Stimulated activated CD8-positive, alpha-beta memory T cell treated with anti-CD3 and anti-CD28 coated beads, Interleukin-15, amount 100 ng/mL, for 24 hours (primary cell): ENCODE measurements around the gene CLIC5.

Experiments used
- DNase-seq: peaks from one replicate; pipeline ENCODE4 v3.0.0-alpha.2; 2020; ENCODE audit warnings: low read depth

The CLIC5 gene

DNA sequence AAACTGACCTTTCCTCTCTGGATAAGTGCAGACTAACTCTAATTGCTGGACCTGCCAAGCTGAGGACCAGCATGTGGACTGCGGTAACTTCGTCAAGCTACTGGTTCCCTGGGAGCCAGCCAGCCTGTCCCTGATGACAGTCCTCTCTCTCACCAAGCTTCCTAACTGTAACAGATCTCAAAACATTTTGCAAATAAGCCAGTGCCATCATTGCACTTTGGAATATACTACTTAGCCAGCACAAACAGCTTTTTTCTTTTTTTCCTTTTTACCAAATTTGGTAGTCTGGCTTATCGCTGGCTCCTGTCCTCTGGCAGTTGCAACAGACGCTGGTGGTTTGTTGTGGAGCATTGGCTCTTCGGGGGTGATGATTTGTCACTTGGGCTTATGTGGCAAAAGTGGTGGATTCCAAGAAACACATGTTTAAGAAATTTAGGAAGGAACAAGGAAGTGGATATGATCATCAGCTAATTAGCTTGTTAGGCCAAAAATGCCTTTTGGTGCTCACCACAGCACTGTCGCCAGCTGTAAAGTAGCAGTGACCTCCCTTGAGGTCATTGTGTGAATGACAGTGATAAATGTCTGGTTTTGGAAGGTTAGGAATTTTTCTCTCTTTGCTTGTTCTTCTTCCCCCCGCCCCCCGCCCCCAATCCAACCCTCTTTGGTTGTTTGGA is 171.7 kb downstream of the CLIC5 start:
- DNase-seq = no peak

DNA sequence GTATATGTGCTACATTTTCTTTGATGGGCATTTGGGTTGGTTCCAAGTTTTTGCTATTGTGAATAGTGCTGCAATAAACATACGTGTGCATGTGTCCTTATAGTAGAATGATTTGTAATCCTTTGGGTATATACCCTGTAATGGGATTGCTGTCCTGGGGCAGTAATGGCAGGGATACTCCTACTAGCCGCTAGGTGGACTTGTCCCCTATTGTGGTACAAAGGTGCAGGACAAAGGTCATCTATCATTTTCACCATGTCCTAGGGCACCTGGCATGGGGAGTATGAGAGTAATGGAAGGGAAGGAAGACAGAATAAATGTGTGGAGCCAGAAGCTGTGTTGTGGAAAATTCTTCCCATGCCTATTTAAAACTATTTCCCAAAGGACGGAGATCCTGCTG is 174.6 kb downstream of the CLIC5 start:
- no peak for DNase-seq

DNA sequence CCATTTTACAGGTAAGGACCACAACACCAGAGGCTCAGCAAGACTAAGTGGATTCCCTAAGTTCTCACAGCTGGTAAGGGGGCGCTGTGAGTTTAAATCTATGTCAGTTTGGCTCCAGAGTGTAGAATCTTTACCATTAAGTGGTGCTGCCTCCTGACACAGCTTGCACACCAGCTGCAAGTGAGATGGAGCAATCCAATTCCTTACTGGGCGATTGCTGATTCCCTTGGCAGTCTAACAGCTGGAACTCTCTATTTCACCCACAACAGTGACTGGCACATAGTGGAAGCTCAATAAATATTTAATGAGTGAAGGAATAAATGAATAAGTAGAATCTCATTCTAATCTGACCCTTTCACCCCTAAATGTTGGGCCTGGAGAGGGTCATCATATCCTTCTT is 176.7 kb downstream of the CLIC5 start:
- DNase-seq = no peak

DNA sequence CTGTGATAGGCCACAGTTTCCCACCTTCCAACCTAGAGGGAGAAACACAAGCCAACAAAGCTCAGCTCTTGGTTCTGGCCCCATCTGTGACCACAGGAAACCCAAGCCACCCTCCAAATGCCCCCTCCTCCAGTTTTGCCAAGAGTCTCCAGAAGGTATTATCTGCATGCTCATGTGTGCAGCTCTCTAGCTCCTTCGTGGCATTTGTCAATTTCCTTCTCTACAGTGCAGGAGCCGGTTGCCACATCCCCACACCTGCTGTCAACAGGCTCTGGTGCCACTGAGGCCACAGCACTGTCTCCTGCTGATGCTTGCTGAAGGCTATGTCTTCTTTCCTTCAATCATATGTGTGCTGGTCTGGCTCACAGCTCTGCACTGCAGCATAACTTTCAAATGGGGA is 177.2 kb downstream of the CLIC5 start:
- DNase-seq = no peak

DNA sequence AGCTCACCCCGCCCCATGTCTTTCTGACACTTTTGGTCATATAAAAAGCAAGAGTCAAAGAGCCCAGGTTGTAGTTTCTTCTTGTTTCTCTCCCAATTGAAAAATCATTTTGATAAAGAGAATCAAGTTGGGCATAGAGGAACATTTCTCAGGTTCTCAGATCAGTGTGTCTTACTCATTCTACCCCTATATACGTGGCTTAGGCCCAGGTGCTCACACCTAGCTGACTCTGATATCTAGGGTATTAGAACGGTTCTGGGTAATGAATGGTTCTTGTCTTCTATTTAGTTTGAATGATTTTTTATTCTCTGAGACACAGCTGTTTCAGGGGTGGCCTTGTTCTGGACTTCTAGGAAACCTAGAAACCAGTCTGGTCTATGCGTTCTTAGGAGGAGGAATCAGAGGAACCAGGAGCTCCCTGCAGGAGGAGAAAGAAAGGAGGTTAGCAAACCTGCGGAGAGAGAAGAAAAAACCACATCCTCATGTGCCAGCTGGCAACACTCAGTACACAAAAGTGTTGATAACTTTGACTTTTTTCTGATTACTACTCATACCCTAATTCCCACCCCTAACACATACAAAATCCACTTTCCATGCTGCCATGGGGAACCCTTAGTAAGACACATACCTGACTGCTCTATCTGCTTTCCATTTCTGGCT is 178.0 kb downstream of the CLIC5 start:
- no peak for DNase-seq

DNA sequence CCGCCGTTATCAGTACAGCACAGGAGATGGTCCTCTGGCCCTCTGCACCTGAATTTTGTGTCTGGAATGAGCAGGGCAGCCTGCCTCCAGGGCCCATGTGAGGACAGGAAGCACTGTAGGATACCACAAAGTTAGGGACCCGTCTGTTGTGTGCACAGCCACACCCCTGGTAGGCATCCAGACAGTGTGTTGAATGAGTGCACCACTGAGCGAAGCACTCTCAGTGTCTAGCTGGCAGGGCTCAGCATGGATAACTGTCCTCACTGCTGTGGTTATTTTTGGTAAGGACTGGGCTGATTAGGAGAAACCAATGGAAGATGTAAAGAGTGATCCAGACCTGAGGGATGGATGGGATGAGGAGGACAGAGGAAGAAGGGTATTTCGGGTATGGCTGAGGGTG is 178.7 kb downstream of the CLIC5 start:
- no peak for DNase-seq

DNA sequence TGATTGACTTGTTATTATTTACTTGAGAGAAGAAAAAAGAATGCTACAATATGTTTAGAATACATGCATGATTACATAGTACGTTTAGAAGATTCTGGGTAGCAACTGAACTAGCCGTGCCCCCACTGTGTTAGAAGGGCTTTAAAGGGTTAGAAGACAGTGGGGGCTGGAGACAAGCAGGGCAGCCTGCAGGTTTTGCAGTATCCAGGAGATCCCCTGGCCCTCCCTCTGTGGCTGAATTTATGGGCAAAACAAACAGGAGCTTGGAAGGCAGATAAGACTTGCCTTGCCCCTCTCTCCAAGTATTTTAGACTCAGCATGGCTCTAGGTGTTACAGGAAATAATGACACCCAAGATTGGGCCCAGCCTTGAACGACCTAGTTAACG is 179.2 kb downstream of the CLIC5 start:
- no peak for DNase-seq

DNA sequence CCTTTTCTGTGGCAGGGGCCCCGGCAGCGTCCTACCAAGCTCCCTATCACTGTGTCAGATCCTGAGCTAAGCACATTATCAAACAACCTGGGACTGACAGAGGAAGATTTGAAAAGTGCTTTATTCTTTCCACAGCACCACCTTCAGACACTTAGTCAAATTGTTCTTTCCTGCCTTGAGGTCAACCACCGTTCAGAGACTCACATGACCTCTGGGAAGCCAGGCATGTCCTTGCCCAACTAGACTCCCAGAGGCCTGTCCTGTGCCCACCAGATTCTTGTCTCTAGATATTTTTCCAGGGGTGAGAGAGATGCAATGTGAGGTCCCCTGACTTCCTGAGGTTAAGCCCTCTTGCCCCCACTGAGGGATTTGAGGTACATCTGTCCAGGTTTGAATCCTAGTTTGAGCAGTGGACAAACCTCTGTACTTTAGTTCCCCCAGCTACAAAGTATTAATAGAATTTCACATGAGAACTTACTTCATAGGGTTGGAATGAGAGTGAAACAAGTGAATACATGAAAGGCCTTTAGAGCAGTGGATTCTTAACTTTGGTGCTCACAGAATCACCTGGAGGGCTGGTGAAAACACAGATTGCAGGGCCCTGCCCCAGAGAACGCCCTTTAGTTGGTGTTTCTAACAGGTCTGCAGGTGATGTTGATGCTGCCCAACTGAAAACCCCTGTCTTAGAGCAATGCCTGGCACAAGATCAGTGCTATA is 179.8 kb downstream of the CLIC5 start:
- DNase-seq = no peak

DNA sequence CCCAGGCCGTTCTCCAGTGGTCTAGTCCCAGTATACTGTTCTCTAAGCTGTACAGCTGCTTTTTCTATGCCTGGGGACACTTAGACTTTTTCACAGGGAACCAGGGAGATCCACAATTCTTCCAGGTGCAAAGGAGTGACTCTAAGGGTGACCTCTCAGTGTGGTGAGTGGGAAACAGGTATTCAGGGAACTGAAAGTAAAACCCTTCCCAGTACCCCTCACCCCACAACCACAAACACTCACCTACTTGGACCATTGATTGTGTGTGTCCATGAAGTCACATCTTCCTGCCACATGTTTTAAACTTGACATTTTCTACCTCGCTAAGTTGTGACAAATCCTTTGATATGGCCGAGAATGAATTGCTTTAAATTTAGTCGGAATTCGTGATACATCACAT is 183.6 kb downstream of the CLIC5 start:
- DNase-seq = no peak
